Spleen (tissue), 11 donors: ENCODE results near the gene GPRC5D. TPM values are rescaled to one million over a fixed set of nuclear protein-coding genes. Genes with fewer than 3 reads are reported as not detected.

Experiments used
- DNase-seq: peaks from one replicate; pipeline ENCODE4 v3.0.0-alpha.2; 2020
- H3K27ac ChIP-seq, 8 donors: fragments of 200-600 bp; sonication (generic) in 7 of 8; 1 replicate in 4 of 8; 2 replicates in 4 of 8; pipeline versions ENCODE4 v1.5.0 to v1.8.0; 2016 to 2021; ENCODE audit warnings: inconsistent platforms in 4 of 8, mild to moderate bottlenecking in 4 of 8, moderate library complexity in 1 of 8
- H3K27me3 ChIP-seq, 7 donors: fragments of 200-600 bp; sonication (generic) in 6 of 7; replicated peaks in 1 of 7; 1 replicate in 4 of 7; 2 replicates in 3 of 7; pipeline versions ENCODE4 v1.5.0 to v1.8.0; 2016 to 2021; ENCODE audit warnings: inconsistent platforms in 3 of 7, mild to moderate bottlenecking in 1 of 7
- H3K36me3 ChIP-seq, 6 donors: fragments of 200-600 bp; sonication (generic) in 5 of 6; 1 replicate in 4 of 6; 2 replicates in 2 of 6; pipeline versions ENCODE4 v1.5.0 to v1.8.0; 2016 to 2021; ENCODE audit warnings: inconsistent platforms in 2 of 6
- H3K4me1 ChIP-seq, 6 donors: fragments of 200-600 bp; sonication (generic) in 5 of 6; 1 replicate in 3 of 6; 2 replicates in 3 of 6; pipeline versions ENCODE4 v1.5.0 to v1.8.0; 2016 to 2021; ENCODE audit warnings: inconsistent platforms in 3 of 6
- H3K4me3 ChIP-seq, 8 donors: fragments of 200-600 bp; sonication (generic) in 7 of 8; 1 replicate in 4 of 8; 2 replicates in 4 of 8; pipeline versions ENCODE4 v1.5.0 to v1.8.0; 2016 to 2021; ENCODE audit warnings: inconsistent platforms in 4 of 8, mild to moderate bottlenecking in 4 of 8, moderate library complexity in 2 of 8
- H3K9me3 ChIP-seq, 8 donors: fragments of 200-600 bp; sonication (generic) in 7 of 8; 1 replicate in 4 of 8; 2 replicates in 4 of 8; pipeline versions ENCODE4 v1.5.0 to v1.8.0; 2016 to 2021; ENCODE audit warnings: inconsistent platforms in 4 of 8
- POLR2A ChIP-seq, 3 donors: fragments of 450-650 bp; IDR thresholded peaks; one replicate each; pipeline ENCODE4 v1.5.1; 2017; ENCODE audit warnings: antibody characterized with exemption in 3 of 3, mild to moderate bottlenecking in 1 of 3
- POLR2AphosphoS5 ChIP-seq, 3 donors: sonication (generic); formaldehyde crosslinking; IDR thresholded peaks; one replicate each; pipeline ENCODE4 v1.5.1; 2017; ENCODE audit warnings: antibody characterized with exemption in 3 of 3
- WGBS, 5 donors: extraction: QIAGEN DNeasy Blood & Tissue Kit in 3 of 5; methylation state at CpG; one replicate each; pipeline versions ENCODE4 v1.1.5 to v1.1.7; 2013 to 2018; 5-methylcytosine and 5-hydroxymethylcytosine counted together
- intact Hi-C: fragments of 100-400 bp; cut with DNase I; formaldehyde crosslinking; loops from one replicate; pipeline ENCODE4 v1.15.0; 2023; ENCODE audit warnings: low total_unique reads
- polyA plus RNA-seq, 3 donors: library from polyadenylated mRNA; stranded (reverse); fragments of 200-250 nt; gene quantifications; one replicate each; pipeline ENCODE4 v1.2.1, GENCODE V29; 2013
- total RNA-seq, 7 donors: library from RNA; depleted of rRNA in 3 of 7; stranded (reverse); fragments of >200 nt in 3 of 7; fragmentation: NEBNext Ultra II Directional in 4 of 7; extraction: Animal tissue kit (Norgen Biotek cat#: 25700) in 4 of 7; gene quantifications; one replicate each; pipeline versions ENCODE4 v1.1.0 to v1.2.1, GENCODE V29; 2016 to 2021
- TF ChIP-seq, protein P1 (sequence below), 11 experiments: fragments of 200-600 bp in 7 of 11; fragments of 450-650 bp in 4 of 11; sonication (generic) in 4 of 11; IDR thresholded peaks in 8 of 11; conservative IDR thresholded peaks in 3 of 11; 1 replicate in 7 of 11; 2 replicates in 4 of 11; pipeline versions ENCODE4 v1.4.0 to v1.8.0; 2016 to 2021; ENCODE audit warnings: antibody characterized with exemption in 11 of 11, inconsistent platforms in 4 of 11, mild to moderate bottlenecking in 1 of 11
- donor health status: healthy with polysubstance abuse.
- donor health status: DM: no; HTN: no; CAD: no; lungs with moderate emphysema.
- donor health status: DM: no; HTN: no; CAD: no.
- donor health status: Bipolar disorder and iron deficiency.
- donor health status: healthy.
- donor health status: DM: no; HTN: no; CAD: no.
- donor health status: DM: yes; HTN: yes; CAD: no.

Gene GPRC5D
- total and polyA plus RNA-seq, 10 donors = 0.23 to 1.4 (median 0.41) TPM; not detected in 5

DNA sequence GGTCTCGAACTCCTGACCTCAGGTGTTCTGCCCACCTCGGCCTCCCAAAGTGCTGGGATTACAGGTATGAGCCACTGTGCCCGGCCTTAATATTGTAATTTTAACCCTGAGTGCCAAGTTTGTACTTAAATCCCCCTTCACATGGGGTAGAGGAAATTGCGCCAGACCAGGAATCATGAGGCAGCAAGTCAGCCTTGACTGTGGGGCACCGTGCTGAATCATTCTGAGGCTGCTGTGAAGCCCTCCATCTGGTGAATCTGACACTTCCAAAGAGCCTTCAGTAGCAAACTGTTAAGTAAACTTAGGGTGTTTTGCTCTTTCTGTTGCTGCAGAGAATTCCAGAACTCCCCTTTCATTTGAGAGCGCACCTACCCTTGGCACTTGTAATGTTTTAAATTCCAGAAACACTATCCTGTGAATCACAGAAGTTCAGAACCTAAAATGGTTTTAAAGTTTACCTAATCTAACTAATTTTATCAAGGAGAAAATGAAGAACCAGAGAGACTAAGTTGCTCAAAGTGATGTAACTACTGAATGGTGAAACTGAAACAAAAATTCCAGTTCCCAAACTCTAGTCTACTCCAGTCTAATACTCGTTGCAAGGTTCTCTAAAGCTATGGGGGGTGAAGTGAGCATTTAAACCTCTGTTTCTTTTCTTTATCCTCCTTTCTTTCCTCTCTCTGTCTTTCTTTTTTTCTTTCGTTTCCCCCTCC lies 40.6 kb upstream of the GPRC5D start:
- peaks cover 0 to 19% (median 12%) of the 10 kb centered on the region in 6 donors for H3K36me3 ChIP-seq
- H3K27me3 ChIP-seq = no peaks in the 10 kb centered on the region
- peaks cover 0 to 62% (median 27%) of the 10 kb centered on the region in 6 donors for H3K4me1 ChIP-seq
- TF ChIP-seq, protein P1, sequence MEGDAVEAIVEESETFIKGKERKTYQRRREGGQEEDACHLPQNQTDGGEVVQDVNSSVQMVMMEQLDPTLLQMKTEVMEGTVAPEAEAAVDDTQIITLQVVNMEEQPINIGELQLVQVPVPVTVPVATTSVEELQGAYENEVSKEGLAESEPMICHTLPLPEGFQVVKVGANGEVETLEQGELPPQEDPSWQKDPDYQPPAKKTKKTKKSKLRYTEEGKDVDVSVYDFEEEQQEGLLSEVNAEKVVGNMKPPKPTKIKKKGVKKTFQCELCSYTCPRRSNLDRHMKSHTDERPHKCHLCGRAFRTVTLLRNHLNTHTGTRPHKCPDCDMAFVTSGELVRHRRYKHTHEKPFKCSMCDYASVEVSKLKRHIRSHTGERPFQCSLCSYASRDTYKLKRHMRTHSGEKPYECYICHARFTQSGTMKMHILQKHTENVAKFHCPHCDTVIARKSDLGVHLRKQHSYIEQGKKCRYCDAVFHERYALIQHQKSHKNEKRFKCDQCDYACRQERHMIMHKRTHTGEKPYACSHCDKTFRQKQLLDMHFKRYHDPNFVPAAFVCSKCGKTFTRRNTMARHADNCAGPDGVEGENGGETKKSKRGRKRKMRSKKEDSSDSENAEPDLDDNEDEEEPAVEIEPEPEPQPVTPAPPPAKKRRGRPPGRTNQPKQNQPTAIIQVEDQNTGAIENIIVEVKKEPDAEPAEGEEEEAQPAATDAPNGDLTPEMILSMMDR (IDR thresholded peaks at IDR 0.05 in 8 of 11, conservative IDR thresholded peaks at IDR 0.05 in 3 of 11) = no peak
- TF ChIP-seq POLR2AphosphoS5 (IDR thresholded peaks at IDR 0.05) = peak in 1 of 3 donors; percentile 77
- H3K27ac ChIP-seq = peak overlapping the region; percentile 28 to 87 (median 79)
- DNase-seq = no peak
- WGBS, 5 donors = 20 to 41% (median 29%) methylated on average over 8 of the region's 8 CpGs
- peak overlapping the region in 2 of 8 donors; percentile 4 to 22 for H3K4me3 ChIP-seq
- H3K9me3 ChIP-seq = no peaks in the 10 kb centered on the region
- intact Hi-C loops = no loop called here

DNA sequence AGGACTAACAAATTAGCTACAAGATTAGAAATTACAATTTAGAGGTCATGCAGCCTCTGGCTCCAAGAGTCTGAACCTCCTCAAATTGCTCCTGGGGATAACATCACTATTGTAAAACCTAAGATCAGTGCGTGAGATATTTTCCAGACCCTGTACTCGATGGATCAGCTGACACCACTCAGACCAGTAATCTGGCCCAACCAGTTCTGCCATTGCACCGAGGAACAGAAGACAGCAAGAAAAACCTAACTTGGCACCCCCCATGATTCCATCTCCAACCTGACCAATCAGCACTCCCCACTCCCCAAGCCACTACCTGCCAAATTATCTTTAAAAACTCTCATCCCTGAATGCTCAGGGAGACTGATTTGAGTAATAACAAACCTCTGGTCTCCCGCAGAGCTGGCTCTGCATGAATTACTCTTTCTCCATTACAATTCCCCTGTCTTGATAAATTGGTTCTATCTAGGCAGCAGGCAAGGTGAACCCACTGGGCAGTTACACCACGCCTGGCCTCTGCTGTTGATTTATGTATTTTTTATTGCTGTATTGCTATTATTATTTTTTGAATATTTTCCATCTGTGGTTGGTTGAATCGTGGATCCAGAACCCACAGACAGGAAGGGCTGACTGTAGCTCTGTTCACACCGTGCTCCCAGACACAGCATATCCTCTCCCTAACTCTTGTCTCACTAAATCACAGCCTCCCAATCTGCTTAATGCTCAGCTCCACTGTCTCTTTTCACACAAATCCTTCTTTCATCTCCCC lies 38.9 kb upstream of the GPRC5D start:
- no peak for DNase-seq
- peak overlapping the region in 2 of 8 donors; percentile 80 to 87 for H3K27ac ChIP-seq
- H3K4me3 ChIP-seq = no peak overlapping the region
- intact Hi-C loops = no loop called here
- peaks cover 0 to 36% (median 26%) of the 10 kb centered on the region in 6 donors for H3K36me3 ChIP-seq
- no peaks in the 10 kb centered on the region for H3K9me3 ChIP-seq
- H3K4me1 ChIP-seq = peaks cover 0 to 49% (median 13%) of the 10 kb centered on the region in 6 donors
- H3K27me3 ChIP-seq = no peaks in the 10 kb centered on the region
- TF ChIP-seq, protein P1 (IDR thresholded peaks at IDR 0.05 in 8 of 11, conservative IDR thresholded peaks at IDR 0.05 in 3 of 11) = no peak
- TF ChIP-seq POLR2AphosphoS5 (IDR thresholded peaks at IDR 0.05) (no peak), POLR2A (IDR thresholded peaks at IDR 0.05) (no peak)
- WGBS, 5 donors = 71 to 79% (median 73%) methylated on average over 7 of the region's 7 CpGs

DNA sequence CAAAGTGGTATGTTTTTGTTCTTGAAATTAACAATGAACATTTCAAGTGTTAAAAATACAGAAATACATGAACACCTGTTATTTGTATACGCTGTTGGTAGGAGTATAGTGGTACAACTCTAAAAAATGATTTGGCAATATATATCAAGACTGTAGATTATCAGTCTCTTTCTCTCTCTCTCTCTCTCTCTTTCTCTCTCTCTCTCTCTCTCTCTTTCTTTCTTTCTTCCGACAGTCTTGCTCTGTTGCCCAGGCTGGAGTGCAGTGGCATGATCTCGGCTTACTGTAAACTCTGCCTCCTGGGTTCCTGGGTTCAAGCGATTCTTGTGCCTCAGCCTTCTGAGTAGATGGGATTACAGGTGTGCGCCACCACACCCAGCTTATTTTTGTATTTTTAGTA lies 35.5 kb upstream of the GPRC5D start:
- TF ChIP-seq POLR2A (IDR thresholded peaks at IDR 0.05) (no peak), POLR2AphosphoS5 (IDR thresholded peaks at IDR 0.05) (no peak)
- H3K4me3 ChIP-seq = no peak overlapping the region
- intact Hi-C loops = no loop called here
- WGBS, 5 donors = 77 to 88% (median 78%) methylated on average over 5 of the region's 5 CpGs
- no peak for DNase-seq
- H3K9me3 ChIP-seq = no peaks in the 10 kb centered on the region
- H3K27me3 ChIP-seq = no peaks in the 10 kb centered on the region
- H3K4me1 ChIP-seq = peaks cover 0 to 30% (median 8%) of the 10 kb centered on the region in 6 donors
- peak overlapping the region in 1 of 8 donors; percentile 41 for H3K27ac ChIP-seq
- H3K36me3 ChIP-seq = peaks cover 0 to 65% (median 28%) of the 10 kb centered on the region in 6 donors

DNA sequence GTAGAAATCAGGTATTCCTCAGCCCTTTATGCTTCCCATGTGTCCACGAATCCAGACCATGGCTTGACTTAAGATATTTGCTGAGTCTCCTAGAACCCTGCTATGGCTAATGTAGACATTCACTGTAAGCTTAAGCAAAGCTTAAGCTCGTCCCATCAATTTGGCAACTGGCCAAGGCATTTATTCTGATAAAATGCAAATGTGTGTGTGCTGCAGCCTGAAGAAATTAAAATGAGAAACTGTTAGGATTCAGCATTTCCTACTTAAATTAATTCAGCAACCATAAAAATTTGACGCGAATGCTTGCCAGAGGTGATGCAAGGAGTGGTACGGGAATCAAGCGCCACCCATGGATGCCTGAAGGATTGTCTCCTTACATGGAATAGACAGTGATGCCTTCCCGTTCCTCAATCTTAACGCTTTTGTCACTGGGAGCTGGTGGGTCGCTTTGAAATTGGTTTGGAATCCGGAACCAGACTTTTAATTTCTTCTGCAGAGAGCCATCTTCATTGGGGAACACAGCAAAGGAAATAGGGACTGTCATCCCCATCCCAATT lies 34.9 kb upstream of the GPRC5D start:
- H3K4me1 ChIP-seq = peaks cover 0 to 24% (median 4%) of the 10 kb centered on the region in 6 donors
- no peak for DNase-seq
- peaks cover 0 to 71% (median 28%) of the 10 kb centered on the region in 6 donors for H3K36me3 ChIP-seq
- no peak overlapping the region for H3K4me3 ChIP-seq
- intact Hi-C loops = no loop called here
- TF ChIP-seq POLR2AphosphoS5 (IDR thresholded peaks at IDR 0.05) = no peak
- TF ChIP-seq, protein P1 (IDR thresholded peaks at IDR 0.05 in 8 of 11, conservative IDR thresholded peaks at IDR 0.05 in 3 of 11) = no peak
- no peak for TF ChIP-seq POLR2A (IDR thresholded peaks at IDR 0.05)
- 76 to 89% (median 83%) methylated on average over 10 of the region's 10 CpGs for WGBS, 5 donors
- peak overlapping the region in 1 of 8 donors; percentile 41 for H3K27ac ChIP-seq
- H3K9me3 ChIP-seq = no peaks in the 10 kb centered on the region
- H3K27me3 ChIP-seq = no peaks in the 10 kb centered on the region
